ENCODE data around the gene MATCAP1. TPM values are rescaled to one million over a fixed set of nuclear protein-coding genes. Genes with fewer than 3 reads are reported as not detected.

MATCAP1 gene
- polyA plus RNA-seq, 1 of the 3 experiments (the other 2 are of a cell fraction), result 68.5 TPM

- Histone ChIP-seq H3K79me2 (ENCODE audit: insufficient read depth) (no peaks in the 10 kb centered on the region), H3K36me3 (replicated peaks in 1 of 2; ENCODE audit: control insufficient read depth in 1 of 2, insufficient read depth in 2 of 2, low read length in 1 of 2) (peaks cover 0 to 5% of the 10 kb centered on the region in 2 experiments), H3K27me3 (ENCODE audit: insufficient read depth) (no peaks in the 10 kb centered on the region), H2AFZ (ENCODE audit: low read depth) (no peak overlapping the region), H3F3A (replicated peaks; ENCODE audit: insufficient read depth) (no peaks in the 10 kb centered on the region), H3K9me2 (no peaks in the 10 kb centered on the region), H3K9me3 (no peaks in the 10 kb centered on the region), H3K4me2 (no peak overlapping the region), H3K9ac (no peak overlapping the region), H3K4me1 (ENCODE audit: control insufficient read depth in 1 of 2, insufficient read depth in 2 of 2, low read depth in 1 of 2, low read length in 1 of 2) (peaks cover 0 to 10% of the 10 kb centered on the region in 2 experiments; a peak in 1 of 4 replicates), H3K4me3 (ENCODE audit: low read depth in 2 of 2, low read length in 1 of 2) (no peak overlapping the region), H3K27ac (ENCODE audit: low read depth in 2 of 2, low read length in 1 of 2) (no peak overlapping the region), H4K20me1 (ENCODE audit: insufficient read depth) (no peaks in the 10 kb centered on the region)
- DNase-seq, result no peak
- POLR2A ChIA-PET, result interaction anchor here (0.8 kb wide), 1 partner anchor 22 kb away, joined by 3 read pairs; no protein-coding TSS in a partner anchor
- TF ChIP-seq EP300 (IDR thresholded peaks at IDR 0.05; ENCODE audit: borderline replicate concordance in 1 of 2, low read depth in 1 of 2, low read length in 1 of 2) (no peak), PBX3 (IDR thresholded peaks at IDR 0.05) (no peak), USF1 (IDR thresholded peaks at IDR 0.05; ENCODE audit: borderline replicate concordance, low read depth) (no peak), SIN3A (IDR thresholded peaks at IDR 0.05; ENCODE audit: borderline replicate concordance, low read depth, low read length) (no peak), YY1 (IDR thresholded peaks at IDR 0.05; ENCODE audit: low read depth) (no peak), FOSL2 (IDR thresholded peaks at IDR 0.05; ENCODE audit: borderline replicate concordance, low read depth) (no peak), TAF1 (IDR thresholded peaks at IDR 0.05; ENCODE audit: borderline replicate concordance, low read depth, low read length) (no peak), FOXM1 (IDR thresholded peaks at IDR 0.05; ENCODE audit: low read depth) (no peak), IRF3 (IDR thresholded peaks at IDR 0.05; ENCODE audit: low read depth, low read length) (no peak), POLR2AphosphoS5 (IDR thresholded peaks at IDR 0.05; ENCODE audit: low read depth, low read length) (no peak), TCF12 (IDR thresholded peaks at IDR 0.05) (no peak), GATA2 (CRISPR knock-in tag; IDR thresholded peaks at IDR 0.05) (no peak), RFX5 (IDR thresholded peaks at IDR 0.05; ENCODE audit: low read length) (no peak), RAD21 (IDR thresholded peaks at IDR 0.05; ENCODE audit: low read length) (no peak), RCOR1 (IDR thresholded peaks at IDR 0.05; ENCODE audit: low read length) (no peak), CHD2 (IDR thresholded peaks at IDR 0.05; ENCODE audit: low read length, partially characterized antibody) (no peak)
- CTCF ChIA-PET, result interaction anchor here (0.7 to 1.6 kb wide), 2 partner anchors 48 to 60 kb away, joined by 3 to 5 read pairs; no protein-coding TSS in a partner anchor
- 59% methylated on average over 5 of the region's 5 CpGs for WGBS (ENCODE audit: low lambda C conversion rate)
Observed at GRCh38 chr16:67215706-67216105, 31.9 kb upstream of the MATCAP1 start.

Data from SK-N-SH (cell line).